NCI-H2196 treated with DMSO at 0.1 percent for 48 hours (cell line): ENCODE data around the gene OXLD1.
"Not testable (repeated sequence)": the region's sequence is repeated elsewhere in the genome, so short reads cannot be mapped to it uniquely, and the experiment has no call there.

Experiments
- DNase-seq: peaks from one replicate; lab custom pipeline; 2025; ENCODE audit not compliant: unreplicated experiment; lab: John Stamatoyannopoulos, UW

The OXLD1 gene

GRCh38 chr17:81621494-81622130, 44.8 kb downstream of the OXLD1 start:
- no peak for DNase-seq

GRCh38 chr17:81618307-81618706, 48.1 kb downstream of the OXLD1 start:
- not testable (repeated sequence) for DNase-seq

- DNase-seq = no peak
These were observed 49.5 kb downstream of the OXLD1 start for GRCh38 chr17:81616877-81617276.

GRCh38 chr17:81615401-81615930, 50.9 kb downstream of the OXLD1 start:
- DNase-seq = no peak
